GM18907 (cell line): ENCODE results near the gene P3H2.
A peak's percentile ranks its signal among the peaks of the same experiment; 100 is the strongest.

ENCODE experiments used
- ATAC-seq: cut with Tn5 transposase; IDR thresholded peaks from one replicate; pipeline ENCODE4 v1.9.1; 2021; ENCODE audit warnings: mild to moderate bottlenecking, moderate library complexity; ENCODE audit not compliant: unreplicated experiment

P3H2 gene

GRCh38 chr3:190058521-190059241, 62.0 kb downstream of the P3H2 start:
- ATAC-seq, result no peak

GRCh38 chr3:190056742-190057141, 64.0 kb downstream of the P3H2 start:
- ATAC-seq, result no peak

DNA sequence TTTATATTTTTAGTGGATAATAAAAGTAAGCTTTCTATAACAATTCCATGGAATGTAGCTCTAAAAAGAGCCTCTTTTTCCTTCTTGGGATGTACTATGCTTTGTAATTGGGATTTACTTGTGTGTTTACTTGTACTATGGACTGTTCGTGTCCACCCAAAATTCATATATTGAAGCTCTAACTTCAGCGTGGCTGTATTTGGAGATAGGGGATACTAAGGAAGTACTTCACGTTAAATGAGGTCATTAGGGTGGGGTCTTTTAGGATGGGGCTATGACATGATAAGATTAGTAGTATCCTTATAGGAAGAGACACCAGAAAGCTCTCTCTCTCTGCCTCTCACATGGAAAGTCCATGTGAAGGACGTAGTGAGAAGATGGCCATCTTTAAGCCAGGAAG, 64.9 kb downstream of the P3H2 start:
- ATAC-seq, result no peak

DNA sequence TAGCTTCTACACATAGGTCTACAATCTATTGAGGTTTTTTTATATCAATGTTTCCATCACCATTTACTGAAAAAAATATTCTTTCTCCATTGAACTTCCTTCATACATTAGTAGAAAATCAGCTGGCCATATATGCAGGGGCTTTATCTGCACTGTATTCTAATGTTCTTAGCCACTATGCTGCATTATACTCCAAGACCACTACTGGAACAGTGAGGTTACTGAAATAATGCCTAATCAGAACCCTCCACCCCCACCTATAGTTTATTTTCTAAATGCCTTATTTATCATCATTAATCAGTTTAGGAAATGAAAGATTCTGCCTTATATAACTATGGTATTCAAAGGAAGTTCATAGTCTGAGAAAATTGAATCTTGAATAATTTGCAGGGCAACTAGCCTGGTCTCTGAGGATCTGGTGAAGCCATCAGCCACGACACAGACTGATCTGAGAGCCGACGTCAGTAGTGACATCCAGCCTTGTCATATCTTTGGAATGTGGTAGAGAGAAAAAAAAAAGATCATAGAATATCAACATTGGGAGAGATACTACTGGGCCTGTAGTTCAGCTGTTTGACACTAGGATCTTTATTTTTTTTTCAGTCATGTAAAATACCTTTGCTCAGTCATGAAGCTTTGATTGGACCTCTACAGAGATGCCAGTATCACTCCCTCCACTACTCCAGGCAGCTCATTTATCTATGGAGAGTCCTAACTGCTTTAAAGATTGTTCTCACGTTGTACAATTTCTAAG, 66.6 kb downstream of the P3H2 start:
- no peak for ATAC-seq

- no peak for ATAC-seq
These were observed 69.1 kb downstream of the P3H2 start for GRCh38 chr3:190051641-190052040.

DNA sequence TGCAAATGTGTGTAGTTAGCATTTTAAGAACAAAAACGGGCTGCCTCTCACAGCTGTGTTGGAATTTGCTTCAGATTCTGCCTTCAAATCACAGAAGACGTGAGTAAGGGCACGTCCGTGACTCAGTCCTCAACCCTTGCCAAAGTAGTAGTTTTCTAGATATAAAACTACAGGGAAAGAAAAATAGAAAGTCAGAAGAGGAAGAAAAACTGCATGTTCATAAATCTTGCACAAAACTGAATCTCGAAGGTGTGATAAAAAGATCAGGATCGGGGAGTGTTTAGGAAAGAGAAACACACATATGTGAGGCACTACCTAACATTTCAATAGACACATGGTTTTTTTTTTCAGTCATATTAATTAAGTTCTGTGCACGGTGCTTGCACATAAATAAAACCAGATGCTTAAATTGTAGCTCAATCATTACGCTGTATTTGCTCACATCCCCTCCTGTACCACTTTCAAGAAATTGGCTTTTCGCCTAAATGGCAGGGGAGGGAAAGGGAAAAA, 71.7 kb downstream of the P3H2 start:
- ATAC-seq, result no peak

- ATAC-seq, result no peak
These were observed 75.7 kb downstream of the P3H2 start for GRCh38 chr3:190044974-190045373.

GRCh38 chr3:190044142-190044541, 76.6 kb downstream of the P3H2 start:
- ATAC-seq, result no peak

DNA sequence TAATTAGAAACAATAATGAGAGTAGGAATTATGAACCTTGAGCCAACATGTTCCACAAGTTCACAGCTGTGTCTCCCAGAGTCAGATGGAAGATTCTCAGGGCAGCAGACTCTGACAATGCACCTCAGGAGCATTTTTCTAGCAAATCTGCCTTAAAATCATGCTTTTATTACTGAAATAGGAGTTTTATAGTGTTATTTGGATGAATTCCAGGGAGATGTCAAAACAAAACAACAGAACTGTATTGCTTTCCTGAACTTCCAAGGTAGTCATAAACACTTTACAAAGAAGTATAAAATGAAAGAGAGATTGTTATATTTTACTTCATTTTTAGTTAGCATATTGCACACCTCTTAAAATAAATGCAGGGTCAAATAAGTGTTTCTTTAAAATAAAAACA, 77.0 kb downstream of the P3H2 start:
- no peak for ATAC-seq

DNA sequence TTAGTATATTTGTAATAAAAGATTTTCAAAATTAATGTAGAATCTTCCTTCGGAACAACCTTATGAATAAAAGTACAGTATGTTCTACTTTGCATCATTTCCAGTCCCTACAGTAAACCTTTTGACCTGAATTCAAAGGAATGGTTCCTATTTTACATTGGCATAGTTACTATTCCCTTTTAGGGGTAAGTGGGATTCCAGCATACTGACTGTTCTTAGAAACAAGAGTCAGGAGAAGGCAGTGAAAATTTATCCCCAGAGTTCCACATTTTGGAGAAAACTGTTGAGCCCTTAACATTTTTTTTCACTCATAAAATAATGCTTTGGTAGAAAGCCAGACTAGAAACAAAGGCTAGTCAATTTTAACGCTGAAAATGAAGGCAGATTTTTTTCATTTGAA, 78.1 kb downstream of the P3H2 start:
- ATAC-seq, result no peak

DNA sequence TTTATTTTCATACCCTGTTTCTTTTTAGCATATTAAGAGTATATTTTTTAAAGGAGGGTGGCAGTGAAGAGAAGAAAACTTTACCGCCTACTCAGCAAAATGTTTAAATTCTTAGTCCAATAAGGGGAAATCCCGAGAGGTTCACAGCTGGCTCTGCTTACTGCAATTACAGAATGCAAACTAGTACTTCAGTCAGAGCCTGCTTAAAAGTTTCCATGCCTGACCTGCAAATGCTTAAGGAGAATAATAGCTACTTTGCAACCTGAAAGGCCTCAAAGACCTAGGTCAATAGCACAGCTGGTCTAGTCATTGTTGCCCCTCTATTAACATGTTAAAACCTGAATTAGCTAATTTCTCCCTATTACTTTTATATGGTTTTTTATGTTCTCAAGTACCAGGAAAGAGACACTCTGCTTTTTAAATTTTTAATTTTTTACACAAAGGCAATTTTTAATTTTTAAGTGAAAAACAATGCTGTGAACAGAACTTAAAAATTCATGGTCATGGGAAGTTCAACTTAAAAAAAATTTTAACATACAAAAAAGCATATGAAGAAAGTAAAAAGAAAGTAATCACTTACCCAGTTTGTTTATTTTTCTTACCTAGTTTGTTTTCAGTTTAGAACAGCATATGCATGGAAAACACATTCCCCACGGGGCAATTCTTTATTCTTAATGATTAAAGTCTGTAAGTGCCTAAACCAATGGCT, 79.2 kb downstream of the P3H2 start:
- ATAC-seq, result no peak

- ATAC-seq, result no peak
These were observed 80.6 kb downstream of the P3H2 start for GRCh38 chr3:190040145-190040544.

DNA sequence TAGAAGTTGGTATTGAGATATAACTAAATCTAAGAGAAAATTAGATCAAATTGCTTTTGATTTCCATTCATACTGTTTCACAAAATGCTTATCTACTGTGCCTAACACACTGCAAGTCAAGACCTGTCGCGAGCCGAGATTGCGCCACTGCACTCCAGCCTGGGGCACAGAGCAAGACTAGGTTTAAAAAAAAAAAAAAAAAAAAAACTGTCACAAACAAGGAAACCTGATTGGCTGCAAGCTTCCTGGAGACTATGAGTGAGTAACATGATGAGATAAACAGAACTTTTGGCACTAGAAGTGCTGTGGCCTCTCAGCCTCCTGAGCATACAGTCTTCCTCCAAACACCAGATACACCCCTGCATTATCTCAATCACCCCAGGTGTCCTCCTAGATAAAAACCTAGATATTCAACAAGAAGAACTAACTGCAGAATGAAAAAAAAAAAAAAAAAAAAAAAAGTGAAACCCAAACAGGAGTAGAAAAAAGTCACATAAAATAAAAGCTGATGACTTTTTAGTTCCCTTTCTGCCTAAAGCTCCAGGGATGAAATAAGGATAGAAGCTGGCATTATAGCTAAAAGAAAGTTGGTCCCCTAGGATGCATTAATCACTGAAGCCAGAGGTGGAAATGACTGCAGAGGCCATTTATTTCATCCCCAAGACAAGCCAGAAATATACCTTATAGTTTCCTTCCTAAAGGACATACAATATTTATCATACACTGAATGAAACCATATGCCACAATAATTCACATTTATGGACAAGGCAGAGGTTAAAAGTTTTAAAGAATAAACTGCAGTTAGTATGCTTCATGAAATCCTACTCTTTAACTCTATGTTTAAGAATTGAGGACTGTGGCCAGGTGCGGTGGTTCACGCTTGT, 82.4 kb downstream of the P3H2 start:
- ATAC-seq, result no peak

- no peak for ATAC-seq
These were observed 84.1 kb downstream of the P3H2 start for GRCh38 chr3:190036631-190037030.

- no peak for ATAC-seq
These were observed 86.3 kb downstream of the P3H2 start for GRCh38 chr3:190034446-190034845.

- no peak for ATAC-seq
These were observed 87.8 kb downstream of the P3H2 start for GRCh38 chr3:190032923-190033322.

DNA sequence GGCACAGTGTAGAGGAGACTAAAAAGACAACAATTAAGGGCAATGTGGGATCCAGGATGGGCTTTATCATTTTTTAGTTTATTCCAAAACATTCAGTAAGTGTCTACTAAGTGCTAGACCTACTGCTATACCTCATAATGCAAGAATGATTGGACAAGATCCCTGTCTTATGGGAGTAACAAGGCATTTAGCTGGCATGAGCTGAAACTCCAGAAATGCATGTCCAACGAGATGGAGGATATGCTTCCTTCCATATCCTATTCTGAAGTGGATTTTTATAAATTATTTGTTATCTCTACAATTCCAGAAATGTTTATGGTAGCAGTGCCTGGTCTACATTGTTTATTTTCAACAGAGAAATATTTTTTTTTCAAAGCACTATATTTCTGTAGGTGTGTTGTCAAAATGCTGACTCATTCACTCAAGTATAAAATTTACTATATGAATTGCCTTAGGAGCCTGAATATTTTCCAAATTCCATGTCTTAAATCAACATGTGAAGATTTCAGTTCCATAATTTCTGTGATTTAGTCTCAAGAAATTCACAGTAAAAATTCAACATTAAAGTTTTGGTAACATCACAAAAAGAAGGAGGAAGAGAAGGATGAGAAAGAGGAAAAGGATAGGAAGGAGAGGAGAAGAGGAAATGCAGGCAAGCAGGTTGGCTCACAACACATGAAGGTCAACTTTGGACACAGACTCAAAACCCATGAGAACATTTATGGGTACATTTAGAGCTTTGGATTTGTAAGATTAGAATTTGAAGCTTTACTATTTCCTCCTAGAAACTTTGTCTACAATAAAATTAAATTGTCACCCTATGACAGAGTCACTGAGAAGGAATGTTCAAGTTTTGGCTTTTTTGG, 88.6 kb downstream of the P3H2 start:
- no peak for ATAC-seq

- ATAC-seq, result no peak
These were observed 93.6 kb downstream of the P3H2 start for GRCh38 chr3:190027116-190027515.

- no peak for ATAC-seq
These were observed 94.5 kb downstream of the P3H2 start for GRCh38 chr3:190026154-190026553.

DNA sequence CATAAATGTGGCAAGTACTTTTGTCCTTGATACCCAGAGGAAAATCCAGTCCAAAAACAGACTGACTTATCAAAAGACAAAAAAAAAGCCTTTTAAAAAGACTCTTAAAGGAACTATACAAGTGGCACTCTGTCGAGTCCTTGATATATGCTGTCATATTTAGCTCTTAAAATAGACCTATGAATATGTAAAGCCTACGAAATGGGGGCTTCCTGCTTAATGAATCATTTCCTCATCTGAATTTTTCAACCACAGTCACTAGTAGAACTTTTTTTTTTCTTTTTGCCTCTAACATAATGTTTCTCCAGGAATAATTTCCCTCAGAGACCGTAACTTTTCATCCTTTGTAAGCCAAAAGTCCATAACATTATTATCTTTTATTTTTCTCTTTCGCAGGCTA, 95.8 kb downstream of the P3H2 start:
- peak; percentile 75 for ATAC-seq
